Liver (tissue), 9 donors: ENCODE data around the gene SAMD4B. TPM values are rescaled to one million over a fixed set of nuclear protein-coding genes. Genes with fewer than 3 reads are reported as not detected.

Experiments used
- DNase-seq: peaks from one replicate; pipeline ENCODE4 v3.0.0-alpha.2; 2017; ENCODE audit warnings: low spot score
- H3K27ac ChIP-seq, 2 donors: one replicate each; pipeline ENCODE4 v1.7.0; 2013; ENCODE audit warnings: inconsistent platforms in 2 of 2, low read length in 2 of 2, control low read depth in 1 of 2, low read depth in 1 of 2, mild to moderate bottlenecking in 1 of 2
- H3K27me3 ChIP-seq, 4 donors: one replicate each; pipeline versions ENCODE4 v1.6.1 to v1.7.0; 2013; ENCODE audit warnings: low read length in 3 of 4, inconsistent platforms in 1 of 4, mild to moderate bottlenecking in 1 of 4, moderate library complexity in 1 of 4; ENCODE audit not compliant: control insufficient read depth in 4 of 4, insufficient read depth in 4 of 4
- H3K36me3 ChIP-seq, 4 donors: one replicate each; pipeline versions ENCODE4 v1.6.1 to v1.7.0; 2013; ENCODE audit warnings: low read length in 3 of 4, mild to moderate bottlenecking in 3 of 4, low read depth in 1 of 4, moderate library complexity in 1 of 4; ENCODE audit not compliant: control insufficient read depth in 4 of 4, insufficient read depth in 3 of 4
- H3K4me1 ChIP-seq, 4 donors: one replicate each; pipeline versions ENCODE4 v1.6.1 to v1.7.0; 2013; ENCODE audit warnings: low read length in 3 of 4, mild to moderate bottlenecking in 3 of 4, moderate library complexity in 1 of 4; ENCODE audit not compliant: control insufficient read depth in 4 of 4, insufficient read depth in 4 of 4
- H3K4me3 ChIP-seq, 3 donors: one replicate each; pipeline versions ENCODE4 v1.6.1 to v1.7.0; 2013; ENCODE audit warnings: low read length in 3 of 3, control low read depth in 1 of 3, low read depth in 1 of 3, mild to moderate bottlenecking in 1 of 3
- H3K9ac ChIP-seq, 2 donors: one replicate each; pipeline ENCODE4 v1.7.0; 2013; ENCODE audit warnings: low read length in 2 of 2, mild to moderate bottlenecking in 2 of 2, moderate library complexity in 2 of 2, control low read depth in 1 of 2, low read depth in 1 of 2
- H3K9me3 ChIP-seq, 4 donors: one replicate each; pipeline versions ENCODE4 v1.6.1 to v1.7.0; 2013; ENCODE audit warnings: low read length in 3 of 4; ENCODE audit not compliant: control insufficient read depth in 4 of 4
- FOXA2 ChIP-seq: IDR thresholded peaks from 2 replicates; pipeline ENCODE4 v1.6.1; 2016; ENCODE audit warnings: antibody characterized with exemption
- HNF4A ChIP-seq, 2 donors: conservative IDR thresholded peaks; 2 replicates each; pipeline ENCODE4 v1.6.1; 2016; ENCODE audit warnings: antibody characterized with exemption in 2 of 2, mild to moderate bottlenecking in 2 of 2
- HNF4G ChIP-seq: IDR thresholded peaks from 2 replicates; pipeline ENCODE4 v1.6.1; 2016; ENCODE audit warnings: antibody characterized with exemption
- JUND ChIP-seq, 2 donors: IDR thresholded peaks; 2 replicates each; pipeline ENCODE4 v1.6.1; 2016; ENCODE audit warnings: antibody characterized with exemption in 2 of 2
- RAD21 ChIP-seq, 2 donors: IDR thresholded peaks; 2 replicates each; pipeline ENCODE4 v1.6.1; 2016; ENCODE audit warnings: antibody characterized with exemption in 2 of 2, mild to moderate bottlenecking in 2 of 2
- TAF1 ChIP-seq: conservative IDR thresholded peaks from 2 replicates; pipeline ENCODE4 v1.6.1; 2016; ENCODE audit warnings: antibody characterized with exemption, mild to moderate bottlenecking
- YY1 ChIP-seq: IDR thresholded peaks from 2 replicates; pipeline ENCODE4 v1.6.1; 2016; ENCODE audit warnings: antibody characterized with exemption, mild to moderate bottlenecking
- WGBS: extraction: QIAGEN DNeasy Blood & Tissue Kit; methylation state at CpG from one replicate; pipeline ENCODE4 v1.1.7; 2013; 5-methylcytosine and 5-hydroxymethylcytosine counted together
- polyA plus RNA-seq, 2 donors: library from polyadenylated mRNA; stranded (reverse) in 1 of 2; unstranded in 1 of 2; fragments of 200-250 nt in 1 of 2; fragments of >200 nt in 1 of 2; fragmentation: Nextera tagmentation in 1 of 2; extraction: Ambion mirVana in 1 of 2; gene quantifications; one replicate each; pipeline versions ENCODE4 v1.2.1 to v1.2.3, GENCODE V29; 2013 to 2015
- total RNA-seq, 2 donors: library from RNA; depleted of rRNA; stranded (reverse); fragments of >200 nt; gene quantifications; one replicate each; pipeline ENCODE4 v1.2.3, GENCODE V29; 2014
- TF ChIP-seq, protein P1 (sequence below): fragments of 150-350 bp; IDR thresholded peaks from 2 replicates; pipeline ENCODE4 v1.5.1; 2017; ENCODE audit warnings: improper control_type of control experiment, low read depth, low read length; ENCODE audit not compliant: missing input control
- TF ChIP-seq, protein P2 (sequence below): IDR thresholded peaks from 2 replicates; pipeline ENCODE4 v1.6.1; 2016; ENCODE audit warnings: antibody characterized with exemption
- TF ChIP-seq, protein P3 (sequence below): IDR thresholded peaks from 2 replicates; pipeline ENCODE4 v1.6.1; 2016; ENCODE audit warnings: antibody characterized with exemption, mild to moderate bottlenecking
- TF ChIP-seq, protein P4 (sequence below): IDR thresholded peaks from 2 replicates; pipeline ENCODE4 v1.6.1; 2016; ENCODE audit warnings: antibody characterized with exemption
- donor health status: healthy.
- donor health status: healthy.
- donor health status: healthy.
- donor health status: healthy.
- donor health status: healthy.

Gene SAMD4B
- total and polyA plus RNA-seq, 4 donors = 17.3 to 39.4 (median 30.5) TPM

DNA sequence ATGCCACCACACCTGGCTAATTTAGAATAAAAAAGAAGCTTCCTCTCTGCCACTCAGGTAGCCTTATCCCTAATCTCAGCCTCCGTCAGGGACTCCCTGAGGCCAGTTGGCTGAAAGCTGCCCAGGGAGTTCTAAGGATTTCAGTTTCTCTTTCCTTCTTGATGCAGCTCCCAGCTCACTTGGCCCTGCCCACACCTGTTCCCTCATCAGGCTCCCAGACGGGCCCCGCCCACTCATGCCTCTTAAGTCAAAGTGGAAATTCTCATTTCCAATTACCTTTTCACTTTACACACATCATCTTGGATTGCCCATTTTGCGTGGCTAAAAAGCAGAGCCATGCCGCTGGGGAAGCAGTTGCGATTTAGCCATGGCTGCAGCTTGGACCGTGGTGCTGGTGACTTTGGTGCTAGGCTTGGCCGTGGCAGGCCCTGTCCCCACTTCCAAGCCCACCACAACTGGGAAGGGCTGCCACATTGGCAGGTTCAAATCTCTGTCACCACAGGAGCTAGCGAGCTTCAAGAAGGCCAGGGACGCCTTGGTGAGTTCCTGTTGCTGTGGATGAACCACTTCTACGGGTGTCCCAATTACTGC, 46.1 kb upstream of the SAMD4B start, which contains the start of gene IFNL1:
Gene IFNL1, plus strand, starts transcription at position 353 of the 591 bp plus-strand sequence. Its CDS starts 15 bp downstream, at position 368.
- Histone ChIP-seq H3K4me1 (no peaks in the 10 kb centered on the region), H3K9me3 (no peaks in the 10 kb centered on the region), H3K9ac (no peak within 1 kb of the TSS), H3K27me3 (no peaks in the 10 kb centered on the region), H3K27ac (no peak within 1 kb of the TSS), H3K4me3 (no peak within 1 kb of the TSS), H3K36me3 (no peaks in the 10 kb centered on the region)
- TF ChIP-seq FOXA2 (no peak), RAD21 (IDR thresholded peaks at IDR 0.05) (no peak), HNF4A (conservative IDR thresholded peaks at IDR 0.05) (no peak)
- TF ChIP-seq, protein P1, sequence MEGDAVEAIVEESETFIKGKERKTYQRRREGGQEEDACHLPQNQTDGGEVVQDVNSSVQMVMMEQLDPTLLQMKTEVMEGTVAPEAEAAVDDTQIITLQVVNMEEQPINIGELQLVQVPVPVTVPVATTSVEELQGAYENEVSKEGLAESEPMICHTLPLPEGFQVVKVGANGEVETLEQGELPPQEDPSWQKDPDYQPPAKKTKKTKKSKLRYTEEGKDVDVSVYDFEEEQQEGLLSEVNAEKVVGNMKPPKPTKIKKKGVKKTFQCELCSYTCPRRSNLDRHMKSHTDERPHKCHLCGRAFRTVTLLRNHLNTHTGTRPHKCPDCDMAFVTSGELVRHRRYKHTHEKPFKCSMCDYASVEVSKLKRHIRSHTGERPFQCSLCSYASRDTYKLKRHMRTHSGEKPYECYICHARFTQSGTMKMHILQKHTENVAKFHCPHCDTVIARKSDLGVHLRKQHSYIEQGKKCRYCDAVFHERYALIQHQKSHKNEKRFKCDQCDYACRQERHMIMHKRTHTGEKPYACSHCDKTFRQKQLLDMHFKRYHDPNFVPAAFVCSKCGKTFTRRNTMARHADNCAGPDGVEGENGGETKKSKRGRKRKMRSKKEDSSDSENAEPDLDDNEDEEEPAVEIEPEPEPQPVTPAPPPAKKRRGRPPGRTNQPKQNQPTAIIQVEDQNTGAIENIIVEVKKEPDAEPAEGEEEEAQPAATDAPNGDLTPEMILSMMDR = no peak
- TF ChIP-seq, protein P2, sequence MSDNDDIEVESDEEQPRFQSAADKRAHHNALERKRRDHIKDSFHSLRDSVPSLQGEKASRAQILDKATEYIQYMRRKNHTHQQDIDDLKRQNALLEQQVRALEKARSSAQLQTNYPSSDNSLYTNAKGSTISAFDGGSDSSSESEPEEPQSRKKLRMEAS = no peak
- DNase-seq = no peak
- WGBS = 87% methylated on average over 11 of the region's 11 CpGs

DNA sequence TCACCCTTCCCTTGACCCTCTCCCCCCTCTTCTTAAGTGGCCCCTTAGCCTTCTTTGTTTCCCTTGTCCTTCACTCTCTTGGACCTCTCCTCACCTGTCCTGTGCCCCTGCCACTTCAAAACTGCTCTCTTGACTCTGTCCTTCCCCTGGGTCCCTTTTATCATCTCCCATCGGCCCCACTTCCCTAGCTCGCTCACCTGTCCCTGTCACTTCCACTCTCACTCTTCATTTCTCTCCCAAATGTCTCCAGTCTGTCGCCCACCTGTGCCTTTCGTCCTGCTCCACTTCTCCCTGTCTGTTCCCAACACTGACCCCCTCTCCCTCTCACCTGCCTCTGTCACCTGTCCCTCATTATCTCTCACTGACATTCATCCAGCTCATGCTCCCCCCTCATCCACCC, 45.3 kb upstream of the SAMD4B start:
- 84% methylated on average over 4 of the region's 4 CpGs for WGBS
- H3K9me3 ChIP-seq = no peaks in the 10 kb centered on the region
- no peaks in the 10 kb centered on the region for H3K27me3 ChIP-seq
- no peak overlapping the region for H3K9ac ChIP-seq
- no peaks in the 10 kb centered on the region for H3K4me1 ChIP-seq
- H3K27ac ChIP-seq = no peak overlapping the region
- no peak for DNase-seq
- TF ChIP-seq HNF4G = no peak
- TF ChIP-seq, protein P1 = no peak
- no peak for TF ChIP-seq YY1
- no peak for TF ChIP-seq TAF1
- TF ChIP-seq RAD21 (IDR thresholded peaks at IDR 0.05) = no peak
- TF ChIP-seq, protein P3, sequence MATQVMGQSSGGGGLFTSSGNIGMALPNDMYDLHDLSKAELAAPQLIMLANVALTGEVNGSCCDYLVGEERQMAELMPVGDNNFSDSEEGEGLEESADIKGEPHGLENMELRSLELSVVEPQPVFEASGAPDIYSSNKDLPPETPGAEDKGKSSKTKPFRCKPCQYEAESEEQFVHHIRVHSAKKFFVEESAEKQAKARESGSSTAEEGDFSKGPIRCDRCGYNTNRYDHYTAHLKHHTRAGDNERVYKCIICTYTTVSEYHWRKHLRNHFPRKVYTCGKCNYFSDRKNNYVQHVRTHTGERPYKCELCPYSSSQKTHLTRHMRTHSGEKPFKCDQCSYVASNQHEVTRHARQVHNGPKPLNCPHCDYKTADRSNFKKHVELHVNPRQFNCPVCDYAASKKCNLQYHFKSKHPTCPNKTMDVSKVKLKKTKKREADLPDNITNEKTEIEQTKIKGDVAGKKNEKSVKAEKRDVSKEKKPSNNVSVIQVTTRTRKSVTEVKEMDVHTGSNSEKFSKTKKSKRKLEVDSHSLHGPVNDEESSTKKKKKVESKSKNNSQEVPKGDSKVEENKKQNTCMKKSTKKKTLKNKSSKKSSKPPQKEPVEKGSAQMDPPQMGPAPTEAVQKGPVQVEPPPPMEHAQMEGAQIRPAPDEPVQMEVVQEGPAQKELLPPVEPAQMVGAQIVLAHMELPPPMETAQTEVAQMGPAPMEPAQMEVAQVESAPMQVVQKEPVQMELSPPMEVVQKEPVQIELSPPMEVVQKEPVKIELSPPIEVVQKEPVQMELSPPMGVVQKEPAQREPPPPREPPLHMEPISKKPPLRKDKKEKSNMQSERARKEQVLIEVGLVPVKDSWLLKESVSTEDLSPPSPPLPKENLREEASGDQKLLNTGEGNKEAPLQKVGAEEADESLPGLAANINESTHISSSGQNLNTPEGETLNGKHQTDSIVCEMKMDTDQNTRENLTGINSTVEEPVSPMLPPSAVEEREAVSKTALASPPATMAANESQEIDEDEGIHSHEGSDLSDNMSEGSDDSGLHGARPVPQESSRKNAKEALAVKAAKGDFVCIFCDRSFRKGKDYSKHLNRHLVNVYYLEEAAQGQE = no peak
- TF ChIP-seq JUND (IDR thresholded peaks at IDR 0.05) = no peak
- TF ChIP-seq, protein P4, sequence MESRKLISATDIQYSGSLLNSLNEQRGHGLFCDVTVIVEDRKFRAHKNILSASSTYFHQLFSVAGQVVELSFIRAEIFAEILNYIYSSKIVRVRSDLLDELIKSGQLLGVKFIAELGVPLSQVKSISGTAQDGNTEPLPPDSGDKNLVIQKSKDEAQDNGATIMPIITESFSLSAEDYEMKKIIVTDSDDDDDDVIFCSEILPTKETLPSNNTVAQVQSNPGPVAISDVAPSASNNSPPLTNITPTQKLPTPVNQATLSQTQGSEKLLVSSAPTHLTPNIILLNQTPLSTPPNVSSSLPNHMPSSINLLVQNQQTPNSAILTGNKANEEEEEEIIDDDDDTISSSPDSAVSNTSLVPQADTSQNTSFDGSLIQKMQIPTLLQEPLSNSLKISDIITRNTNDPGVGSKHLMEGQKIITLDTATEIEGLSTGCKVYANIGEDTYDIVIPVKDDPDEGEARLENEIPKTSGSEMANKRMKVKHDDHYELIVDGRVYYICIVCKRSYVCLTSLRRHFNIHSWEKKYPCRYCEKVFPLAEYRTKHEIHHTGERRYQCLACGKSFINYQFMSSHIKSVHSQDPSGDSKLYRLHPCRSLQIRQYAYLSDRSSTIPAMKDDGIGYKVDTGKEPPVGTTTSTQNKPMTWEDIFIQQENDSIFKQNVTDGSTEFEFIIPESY = no peak
- H3K36me3 ChIP-seq = no peaks in the 10 kb centered on the region
- H3K4me3 ChIP-seq = no peak overlapping the region
